Astrocyte of the hippocampus (primary cell): ENCODE data around the gene TBC1D17.

Source experiments
- DNase-seq: peaks from one replicate; pipeline ENCODE4 v3.0.0; 2011; ENCODE audit warnings: low read depth, low spot score

Gene TBC1D17

DNA sequence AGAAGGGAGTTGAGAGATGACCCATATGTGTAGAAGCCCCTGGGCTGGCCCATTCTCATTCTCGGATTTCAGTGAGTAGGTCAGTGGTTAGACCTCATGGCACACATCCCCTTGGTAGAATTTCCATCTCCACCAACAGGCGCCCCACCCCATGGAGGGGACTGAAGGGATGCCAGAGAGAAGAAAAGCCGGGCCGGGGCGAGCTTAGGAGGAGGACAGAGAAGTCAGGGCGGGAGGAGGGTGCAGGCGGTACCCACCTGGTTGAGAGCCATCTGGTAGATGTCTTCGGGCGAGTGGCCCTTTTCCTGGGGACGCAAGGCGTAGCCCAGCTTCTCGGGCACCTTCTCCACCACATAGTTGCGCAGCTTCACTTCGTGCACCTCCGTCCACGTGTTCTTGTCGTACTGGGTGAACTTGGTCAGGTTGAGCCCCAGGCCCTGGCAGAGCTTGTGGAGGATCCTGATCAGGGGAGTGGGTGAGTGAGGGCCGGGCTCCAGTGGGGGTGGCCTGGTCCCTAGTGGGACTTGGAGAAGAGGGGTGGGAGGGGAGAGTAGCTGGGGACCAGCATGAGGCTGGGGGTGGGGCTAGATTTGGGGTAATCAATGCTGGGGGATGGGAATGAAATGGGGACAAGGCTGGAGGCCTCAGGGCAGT is 16.6 kb downstream of the TBC1D17 start:
- no peak for DNase-seq

DNA sequence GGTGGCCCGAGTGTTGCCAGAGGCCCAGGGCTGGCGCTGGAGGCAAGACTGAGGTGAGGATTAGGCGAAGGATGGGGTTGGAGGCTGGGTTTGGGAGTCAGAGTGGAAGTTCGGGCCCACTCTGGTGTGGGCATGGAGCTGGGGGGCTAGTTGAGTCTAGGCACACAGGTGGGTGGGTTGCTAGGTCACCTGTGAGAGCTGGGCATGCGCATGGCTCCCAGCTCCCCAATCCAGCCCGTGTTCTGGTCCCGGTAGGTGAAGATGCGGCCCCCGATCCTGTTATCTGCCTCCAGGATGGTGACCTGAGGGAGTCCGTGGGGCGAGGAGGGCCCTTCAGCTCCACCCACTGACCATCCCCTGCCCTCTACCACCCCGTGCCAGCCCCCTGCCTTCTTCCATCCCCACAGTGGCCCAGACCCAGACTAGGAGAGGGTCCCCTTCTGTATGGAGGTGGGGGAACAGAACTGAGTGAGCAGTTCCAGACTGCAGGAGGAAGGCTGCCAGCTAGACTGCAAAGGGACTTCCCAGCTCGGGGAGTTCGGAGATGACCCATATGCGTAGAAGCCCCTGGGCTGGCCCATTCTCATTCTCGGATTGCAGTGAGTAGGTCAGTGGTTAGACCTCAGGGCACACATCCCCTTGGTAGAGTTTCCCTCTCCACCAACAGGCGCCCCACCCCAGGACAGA is 17.5 kb downstream of the TBC1D17 start:
- no peak for DNase-seq

DNA sequence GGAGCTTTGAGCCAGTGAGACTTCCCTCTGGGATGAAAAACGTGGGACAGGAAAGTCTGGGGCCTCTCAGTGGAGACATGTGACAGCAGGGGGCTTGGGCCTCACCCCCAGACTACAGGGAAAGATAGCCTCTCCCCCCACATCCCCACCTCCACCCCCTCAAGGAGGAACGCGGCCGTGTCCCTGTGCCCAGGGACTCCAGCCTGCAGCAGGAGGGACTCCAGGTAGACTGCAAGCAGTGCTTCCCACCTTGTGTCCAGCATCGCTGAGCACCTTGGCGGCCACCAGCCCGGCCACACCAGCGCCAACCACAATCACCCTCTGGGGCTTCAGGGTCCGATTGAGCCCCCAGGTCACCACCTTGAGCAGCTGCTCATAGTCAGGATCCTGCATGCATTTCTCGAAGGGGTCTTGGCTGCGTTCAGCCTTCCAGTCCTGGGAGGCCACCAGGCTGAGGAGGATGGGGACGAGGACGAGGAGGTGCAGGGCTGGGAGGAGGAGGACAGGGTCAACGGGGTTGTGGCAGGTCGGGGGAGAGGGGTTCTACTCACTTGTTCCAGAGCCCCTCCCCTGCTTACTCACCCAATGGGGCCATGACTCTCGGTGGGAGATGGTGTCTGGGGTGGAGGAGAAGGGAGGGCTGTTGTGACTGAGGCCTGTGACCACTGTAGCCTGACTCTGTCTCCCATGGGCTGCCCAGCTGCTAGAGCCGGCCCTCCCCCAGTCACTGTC is 18.2 kb downstream of the TBC1D17 start:
- no peak for DNase-seq

DNA sequence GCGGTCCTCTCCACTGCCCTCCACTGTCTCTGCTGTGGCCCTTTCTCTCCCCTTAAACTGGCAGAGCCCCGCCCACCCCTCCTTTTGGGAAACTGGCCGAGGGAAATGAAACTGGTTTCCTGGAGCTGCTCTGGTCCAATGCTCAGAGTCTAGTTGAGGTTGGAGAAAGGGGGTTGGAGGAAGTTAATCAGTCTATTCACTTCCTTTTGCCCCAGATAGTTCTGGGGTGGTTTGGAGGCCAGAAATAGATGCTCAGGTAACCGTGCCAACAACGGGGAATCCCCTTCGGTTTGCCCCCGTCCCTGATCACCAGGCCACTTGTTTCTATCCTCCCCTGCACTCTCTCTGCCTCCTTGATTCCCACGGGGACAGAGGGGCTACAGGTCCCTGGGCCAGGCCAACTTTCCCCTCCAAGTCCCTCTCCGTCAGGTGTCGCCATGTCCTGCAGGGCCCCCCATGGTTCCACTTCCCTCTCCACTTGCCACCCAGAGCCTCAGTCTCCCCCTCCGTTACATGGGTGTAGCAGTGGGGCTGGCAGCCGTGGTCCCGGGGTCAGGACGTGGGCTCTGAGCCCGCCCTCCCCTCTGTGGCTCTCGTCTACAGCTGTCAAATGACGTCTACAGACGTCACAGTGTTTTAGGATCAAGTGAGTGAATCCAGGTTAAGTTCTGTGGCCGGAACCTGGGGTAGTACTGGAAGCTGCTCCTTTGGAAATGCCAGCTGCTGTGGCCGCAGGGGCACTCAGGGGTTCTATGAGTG is 19.5 kb downstream of the TBC1D17 start, which contains the start of gene IL4I1:
Gene IL4I1, minus strand, starts transcription at position 25 of the 759 bp plus-strand sequence. CDS start 727 bp downstream, outside the sequence.
- peak; percentile 25 for DNase-seq

DNA sequence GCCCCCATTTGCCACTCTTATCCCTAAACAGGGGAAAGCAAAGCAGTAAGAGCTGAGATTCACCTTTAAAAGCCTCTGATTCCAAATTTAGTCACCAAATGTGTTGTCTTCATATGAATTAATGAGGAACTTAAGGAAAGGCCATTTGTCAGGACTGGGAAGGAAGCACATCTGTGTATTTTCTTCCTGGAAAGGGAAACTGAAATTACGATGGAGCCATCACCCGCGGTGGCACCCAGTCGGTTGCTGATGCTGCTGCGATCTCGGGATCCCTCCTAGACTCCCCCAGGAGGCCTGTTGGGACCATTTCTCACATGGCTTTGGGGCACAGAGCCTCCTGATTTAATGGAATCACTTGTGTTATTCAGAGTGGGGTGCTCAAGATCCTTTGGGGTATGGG is 26.6 kb downstream of the TBC1D17 start:
- no peak for DNase-seq

DNA sequence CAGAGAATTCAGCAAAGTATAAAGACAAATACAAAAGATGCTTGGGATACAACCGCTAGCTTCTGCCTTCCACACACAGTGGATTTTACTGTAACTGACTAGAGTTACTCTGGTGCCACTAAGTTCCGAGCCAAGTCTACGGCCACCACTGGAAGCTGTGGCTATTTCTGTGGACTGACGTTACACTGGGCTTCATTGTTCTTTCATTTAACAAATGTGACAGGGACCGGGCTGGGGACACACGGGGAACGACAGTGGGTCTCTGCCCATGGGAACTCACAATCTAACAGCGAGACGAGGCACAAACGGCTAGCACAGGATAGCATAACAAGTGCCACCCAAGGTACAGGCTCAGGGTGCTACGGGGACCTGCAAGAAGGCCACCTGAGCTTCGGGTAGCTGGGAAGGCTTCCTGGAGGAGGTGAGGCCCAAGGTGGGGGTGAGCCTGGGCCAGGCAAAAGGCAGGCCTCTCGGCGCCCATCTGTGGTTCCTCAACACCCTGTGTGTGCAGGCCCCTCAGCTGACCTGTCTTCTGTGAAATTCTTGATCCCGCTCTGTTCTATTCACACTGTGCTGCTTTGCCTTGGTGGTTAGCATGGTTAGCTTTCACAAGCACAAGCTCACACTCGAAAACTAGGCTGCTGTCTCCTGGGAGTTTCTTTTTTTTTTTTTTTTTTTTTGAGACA is 29.5 kb downstream of the TBC1D17 start:
- no peak for DNase-seq

DNA sequence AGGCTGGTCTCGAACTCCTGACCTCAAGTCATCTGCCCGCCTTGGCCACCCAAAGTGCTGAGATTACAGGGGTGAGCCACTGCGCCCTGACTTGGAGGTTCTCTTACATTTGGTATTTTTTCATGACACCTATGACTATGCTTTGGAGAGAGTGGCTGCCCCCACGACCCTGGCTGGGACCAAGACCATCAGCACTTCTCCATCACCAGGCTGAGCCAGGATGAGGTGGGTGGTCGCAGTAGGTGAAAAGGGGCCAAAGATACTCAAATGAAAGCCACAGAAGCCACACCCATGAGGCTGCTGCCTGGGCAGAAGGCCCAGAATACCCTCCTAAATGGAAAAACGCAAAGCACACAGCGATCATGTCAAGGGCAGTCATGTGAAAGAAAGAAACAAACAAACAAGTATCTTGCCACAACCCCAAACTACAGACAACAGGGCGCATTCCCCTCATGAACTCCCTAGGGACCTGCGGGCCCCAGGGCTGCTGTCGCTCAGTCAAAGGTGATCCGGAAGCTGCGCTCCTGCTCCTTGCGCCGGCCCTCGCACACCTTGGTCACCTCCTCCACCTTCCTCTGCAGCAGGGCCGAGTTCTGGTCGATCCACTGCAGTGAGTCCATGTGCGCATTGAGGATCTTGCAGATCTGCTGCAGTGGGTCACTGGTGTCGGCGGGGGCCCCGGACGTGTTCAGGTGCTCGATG is 30.4 kb downstream of the TBC1D17 start:
- DNase-seq: no peak

DNA sequence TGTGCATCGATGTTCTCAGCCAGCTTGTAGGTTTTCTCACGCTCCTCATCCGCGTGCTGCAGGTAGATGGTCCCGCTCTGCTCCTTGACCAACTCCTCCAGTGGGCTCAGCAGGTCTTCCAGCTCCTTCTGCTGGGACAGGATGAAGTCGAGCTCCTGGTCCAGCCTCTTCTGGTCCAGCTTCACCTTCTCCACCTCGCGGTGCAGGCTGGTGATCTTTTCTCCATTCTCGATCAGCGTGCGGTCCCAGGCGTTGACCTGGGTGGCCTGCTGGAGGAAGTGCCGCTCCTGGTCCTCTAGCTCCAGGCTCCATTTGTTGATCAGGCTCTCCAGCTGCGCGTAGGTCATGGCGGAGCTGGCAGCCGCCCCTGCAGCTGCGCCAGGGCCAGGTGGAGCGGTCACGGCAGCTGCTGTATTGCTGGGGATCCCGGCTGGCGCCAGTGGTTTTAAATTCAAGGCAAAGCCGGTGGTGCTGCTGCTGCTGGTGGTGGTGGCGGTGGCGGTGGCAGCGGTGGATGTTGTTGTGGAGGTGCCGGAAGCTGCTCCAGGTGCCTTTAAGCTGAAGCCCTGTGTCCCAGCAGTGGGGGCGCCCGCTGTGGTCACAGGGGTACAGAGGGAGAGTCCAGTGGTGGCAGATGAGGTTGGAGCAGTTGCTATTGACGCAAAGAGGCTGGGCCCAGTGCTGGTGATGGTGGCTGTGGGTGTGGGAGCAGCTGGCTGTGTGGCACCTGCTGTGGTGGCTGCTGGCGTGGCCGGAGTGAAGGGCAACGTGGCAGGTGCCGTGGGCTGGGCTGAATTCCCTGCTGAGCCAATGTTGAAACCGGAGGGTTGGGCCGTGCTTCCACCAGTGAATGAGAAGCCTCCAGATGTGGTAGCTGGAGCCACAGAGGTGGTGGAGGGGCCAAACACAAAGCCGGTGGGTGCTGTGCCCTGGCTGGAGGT is 31.2 kb downstream of the TBC1D17 start:
- DNase-seq: no peak

DNA sequence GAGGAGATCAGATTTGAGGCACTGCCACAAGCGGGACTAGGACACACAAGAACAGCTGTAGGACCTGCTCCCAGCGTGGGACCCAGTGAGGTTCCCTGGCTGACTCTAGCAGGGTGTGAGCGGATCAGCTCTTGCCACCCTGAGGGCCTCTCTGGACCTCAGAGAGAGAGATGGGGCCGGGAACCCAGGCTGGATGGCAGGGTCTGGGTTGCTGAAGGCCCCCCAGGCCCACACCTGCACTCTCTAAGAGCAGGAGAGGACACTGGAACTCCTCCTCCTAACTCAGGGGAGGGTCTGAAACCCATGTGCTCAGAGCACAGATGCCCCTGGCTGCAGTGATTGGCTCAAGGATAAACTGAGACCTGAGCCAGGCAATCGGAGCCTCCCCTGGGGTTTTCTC is 32.7 kb downstream of the TBC1D17 start:
- DNase-seq: no peak

DNA sequence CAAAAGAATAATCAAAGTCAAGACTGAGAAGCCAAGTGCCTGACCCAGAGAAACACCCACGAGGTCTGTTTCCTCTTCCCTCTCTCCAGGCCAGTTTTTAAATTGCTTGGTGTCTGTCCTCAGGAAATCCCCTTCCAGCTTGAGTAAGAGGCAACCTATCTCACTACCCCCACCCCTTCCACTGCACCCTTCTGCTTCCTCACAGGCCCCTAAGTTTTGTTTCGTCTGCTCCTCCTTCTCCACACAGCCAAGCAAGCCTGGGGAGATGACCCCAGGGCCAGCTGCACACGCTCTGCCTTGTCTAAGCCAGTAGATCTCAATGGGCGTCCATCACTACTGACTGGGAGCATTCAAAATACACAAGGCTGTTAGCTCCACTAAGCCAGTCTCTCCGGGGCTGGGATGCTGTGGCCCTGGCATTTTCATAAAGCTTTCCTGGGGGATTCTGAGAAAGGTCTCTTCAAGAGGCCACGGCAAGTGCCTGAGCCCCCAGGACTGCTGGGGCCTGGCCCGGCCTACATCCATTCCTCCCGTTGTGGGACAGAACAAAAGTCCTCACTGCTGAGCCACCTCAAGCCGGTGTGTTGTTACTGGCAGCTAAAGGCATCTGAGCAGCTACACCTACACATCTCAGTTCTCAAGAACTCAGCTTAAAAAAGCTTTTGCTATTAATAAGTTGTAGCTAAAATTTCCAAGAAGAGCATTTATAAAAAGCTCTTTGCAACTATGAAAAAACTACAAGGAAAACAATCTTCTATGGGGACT is 34.1 kb downstream of the TBC1D17 start:
- no peak for DNase-seq

DNA sequence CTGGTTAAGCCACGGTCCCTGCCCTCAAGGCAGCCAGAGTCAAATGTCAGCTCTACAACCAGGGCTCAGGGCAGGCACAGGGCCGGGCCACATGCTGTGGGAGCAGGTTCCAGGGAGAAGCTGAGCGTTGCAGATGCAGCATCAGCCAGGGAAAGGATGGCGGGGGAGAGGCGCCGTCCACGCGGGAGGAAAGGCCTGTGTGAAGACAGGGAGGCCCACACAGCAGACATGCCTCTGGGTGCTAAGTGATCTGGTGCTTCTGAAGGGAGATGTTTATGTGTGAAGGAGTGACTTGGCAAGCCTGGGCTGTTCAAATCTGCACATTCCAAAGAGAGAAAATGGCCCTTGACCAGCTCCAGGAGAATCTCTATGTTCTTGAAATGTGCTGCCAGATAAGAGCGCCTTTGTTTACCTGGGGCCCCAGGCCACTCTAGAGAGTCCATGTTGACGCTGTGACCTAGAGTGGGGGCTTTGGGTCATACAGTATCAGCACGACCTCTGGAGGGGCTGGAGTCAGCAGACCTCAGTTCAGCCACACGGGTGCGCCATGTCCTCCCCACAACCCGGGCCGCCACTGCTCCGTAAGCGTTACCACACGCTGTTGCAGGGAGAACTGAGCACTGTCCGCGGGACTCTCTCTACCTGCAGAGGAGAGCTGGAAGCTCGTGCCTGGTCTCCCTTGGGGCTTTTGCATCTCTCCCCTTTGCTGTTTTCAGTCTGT is 35.6 kb downstream of the TBC1D17 start:
- DNase-seq: no peak

DNA sequence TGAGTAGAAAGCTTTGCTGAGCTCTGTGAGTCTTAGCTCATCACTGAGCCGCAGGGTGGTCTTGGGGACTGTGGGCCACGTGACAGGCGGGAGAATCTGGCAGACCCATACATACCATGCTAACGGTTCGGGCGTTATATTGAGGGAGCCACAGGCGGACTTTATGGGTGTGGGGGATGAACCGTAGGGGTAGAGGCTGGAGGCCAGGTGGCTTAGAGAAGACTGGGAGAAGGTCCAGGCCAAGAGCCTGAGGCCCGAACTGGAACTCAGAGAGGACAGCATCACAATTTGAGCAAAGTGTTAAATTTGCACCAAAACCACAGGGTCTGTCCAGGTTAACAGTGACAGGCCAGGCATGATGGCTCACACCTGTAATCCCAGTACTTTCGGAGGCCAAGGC is 36.2 kb downstream of the TBC1D17 start:
- DNase-seq: no peak

DNA sequence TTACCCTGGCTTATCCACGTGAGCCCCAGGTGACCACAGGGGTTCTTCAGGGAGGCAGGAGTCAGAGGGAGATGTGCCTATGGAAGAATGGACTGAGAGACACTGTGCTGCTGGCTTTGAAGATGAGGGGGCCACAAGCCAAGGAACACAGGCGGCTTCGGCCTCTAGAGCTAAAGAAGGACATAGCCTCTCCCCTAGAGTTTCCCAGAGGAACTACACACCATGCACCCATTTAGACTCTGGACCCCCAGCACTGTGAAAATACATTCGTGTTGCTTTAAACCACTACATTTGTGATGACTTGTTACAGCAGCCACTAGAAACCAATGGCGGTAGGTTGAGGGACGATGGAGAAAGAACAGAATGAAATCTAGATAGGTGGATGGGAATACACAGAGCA is 37.8 kb downstream of the TBC1D17 start:
- DNase-seq: no peak

DNA sequence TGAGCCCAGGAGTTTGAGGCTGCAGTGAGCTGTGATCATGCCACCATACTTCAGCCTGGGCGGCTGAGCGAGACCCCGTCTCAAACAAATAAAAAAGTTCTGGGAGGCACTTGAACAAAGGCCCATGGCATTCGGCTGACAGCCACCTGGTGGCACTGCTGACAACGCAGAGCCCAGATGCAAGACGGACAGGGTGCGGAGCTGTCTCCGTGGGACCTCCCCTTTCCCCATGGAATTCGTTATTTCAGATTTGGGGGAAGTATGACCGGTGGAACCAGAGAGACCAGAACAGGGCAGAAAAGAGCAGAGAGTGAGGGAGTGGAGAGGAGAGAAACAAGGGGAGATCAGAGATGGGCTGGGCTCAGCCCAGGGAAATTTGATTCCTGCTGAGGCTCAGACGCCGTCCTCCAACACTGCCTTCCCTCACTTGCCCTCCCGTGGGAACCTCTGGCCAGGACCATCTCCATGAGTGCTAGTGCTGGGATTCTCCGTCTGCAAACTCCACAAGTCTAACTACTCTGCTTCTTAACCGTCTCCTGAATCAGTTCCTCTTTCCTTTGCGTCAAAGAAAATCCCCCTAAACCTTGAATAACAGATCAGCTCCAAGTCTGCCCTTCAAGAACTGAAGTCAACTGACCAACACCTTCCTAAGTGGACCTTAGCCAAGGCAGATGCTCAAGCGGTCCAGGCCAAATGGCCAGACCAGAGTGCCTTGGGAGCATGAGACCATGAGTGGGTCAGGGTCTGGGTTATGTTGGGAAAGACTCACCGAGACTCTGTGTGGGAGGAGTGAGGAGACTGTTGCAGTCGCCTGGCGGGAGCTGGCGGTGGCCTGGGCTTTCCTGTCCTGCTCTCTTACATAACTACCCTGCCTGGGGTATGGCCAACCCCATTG is 39.6 kb downstream of the TBC1D17 start:
- no peak for DNase-seq

DNA sequence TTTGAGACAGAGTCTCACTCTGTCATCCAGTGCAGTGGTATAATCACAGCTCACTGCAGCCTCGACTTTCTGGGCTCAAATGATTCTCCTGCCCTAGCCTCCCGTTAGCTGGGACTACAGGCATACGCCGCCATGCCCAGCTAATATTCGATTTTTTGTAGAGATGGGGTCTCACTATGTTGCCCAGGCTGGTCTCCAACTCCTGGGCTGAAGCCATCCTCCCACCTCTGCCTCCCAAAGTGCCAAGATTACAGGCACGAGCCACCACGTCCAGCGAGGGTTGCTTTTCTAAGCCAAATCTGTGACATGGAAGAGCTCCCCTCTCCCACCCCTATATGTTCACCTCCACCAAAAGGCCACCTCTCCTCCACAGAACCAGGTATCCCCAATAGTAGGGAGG is 40.6 kb downstream of the TBC1D17 start:
- DNase-seq: no peak

DNA sequence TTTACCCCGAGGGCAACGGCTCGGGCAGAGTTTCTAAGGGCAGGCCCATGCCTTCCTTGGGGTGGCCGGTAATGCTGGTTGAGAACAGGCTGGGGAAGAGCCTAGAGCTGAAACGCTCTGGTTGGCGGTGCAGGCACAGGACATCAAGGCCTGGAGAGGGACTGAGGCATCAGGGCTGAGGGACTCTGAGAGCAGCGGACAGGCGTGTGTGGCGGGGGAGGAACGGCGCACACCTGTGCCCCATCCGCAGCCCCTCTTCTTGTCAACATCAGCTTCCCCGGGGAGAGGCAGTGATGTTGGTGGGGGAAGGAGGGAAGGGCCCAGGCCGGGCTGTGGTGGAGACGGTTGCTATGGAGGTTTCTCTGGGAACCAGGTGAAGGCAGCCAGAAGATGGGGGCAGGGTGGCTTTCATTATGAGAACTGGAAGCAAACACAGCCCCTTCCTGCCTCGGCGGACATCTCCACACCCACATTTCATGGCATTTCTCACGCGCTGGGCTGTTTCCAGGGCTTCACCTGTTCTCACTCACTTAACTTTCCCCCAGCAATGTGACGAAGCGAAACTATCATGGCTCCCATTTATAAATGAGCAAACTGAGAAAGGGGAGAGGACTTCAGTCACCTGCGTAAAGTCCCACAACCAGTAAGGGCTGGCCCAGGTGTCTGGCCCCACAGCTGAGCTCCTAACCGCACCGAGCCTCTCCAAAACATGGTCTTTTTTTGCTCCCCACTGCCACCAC is 43.3 kb downstream of the TBC1D17 start:
- no peak for DNase-seq
